ENCODE data around the gene SRC.

Gene SRC

GRCh38 chr20:37362231-37362792, 16.4 kb downstream of the SRC start:
- H3K4me3 ChIP-seq (ENCODE audit: low read depth, low read length), result no peak overlapping the region
- no peak for DNase-seq (ENCODE audit: low read depth, low spot score)
- in situ Hi-C loops (cut with HindIII; ENCODE audit: low sequenced_read_pairs), result no loop called here
- TF ChIP-seq, protein P1, sequence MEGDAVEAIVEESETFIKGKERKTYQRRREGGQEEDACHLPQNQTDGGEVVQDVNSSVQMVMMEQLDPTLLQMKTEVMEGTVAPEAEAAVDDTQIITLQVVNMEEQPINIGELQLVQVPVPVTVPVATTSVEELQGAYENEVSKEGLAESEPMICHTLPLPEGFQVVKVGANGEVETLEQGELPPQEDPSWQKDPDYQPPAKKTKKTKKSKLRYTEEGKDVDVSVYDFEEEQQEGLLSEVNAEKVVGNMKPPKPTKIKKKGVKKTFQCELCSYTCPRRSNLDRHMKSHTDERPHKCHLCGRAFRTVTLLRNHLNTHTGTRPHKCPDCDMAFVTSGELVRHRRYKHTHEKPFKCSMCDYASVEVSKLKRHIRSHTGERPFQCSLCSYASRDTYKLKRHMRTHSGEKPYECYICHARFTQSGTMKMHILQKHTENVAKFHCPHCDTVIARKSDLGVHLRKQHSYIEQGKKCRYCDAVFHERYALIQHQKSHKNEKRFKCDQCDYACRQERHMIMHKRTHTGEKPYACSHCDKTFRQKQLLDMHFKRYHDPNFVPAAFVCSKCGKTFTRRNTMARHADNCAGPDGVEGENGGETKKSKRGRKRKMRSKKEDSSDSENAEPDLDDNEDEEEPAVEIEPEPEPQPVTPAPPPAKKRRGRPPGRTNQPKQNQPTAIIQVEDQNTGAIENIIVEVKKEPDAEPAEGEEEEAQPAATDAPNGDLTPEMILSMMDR (IDR thresholded peaks at IDR 0.05; ENCODE audit: low read depth, low read length), result no peak

GRCh38 chr20:37362821-37363220, 16.9 kb downstream of the SRC start:
- no peak for DNase-seq (ENCODE audit: low read depth, low spot score)
- TF ChIP-seq, protein P1 (IDR thresholded peaks at IDR 0.05; ENCODE audit: low read depth, low read length), result no peak
- in situ Hi-C loops (cut with HindIII; ENCODE audit: low sequenced_read_pairs), result no loop called here

DNA sequence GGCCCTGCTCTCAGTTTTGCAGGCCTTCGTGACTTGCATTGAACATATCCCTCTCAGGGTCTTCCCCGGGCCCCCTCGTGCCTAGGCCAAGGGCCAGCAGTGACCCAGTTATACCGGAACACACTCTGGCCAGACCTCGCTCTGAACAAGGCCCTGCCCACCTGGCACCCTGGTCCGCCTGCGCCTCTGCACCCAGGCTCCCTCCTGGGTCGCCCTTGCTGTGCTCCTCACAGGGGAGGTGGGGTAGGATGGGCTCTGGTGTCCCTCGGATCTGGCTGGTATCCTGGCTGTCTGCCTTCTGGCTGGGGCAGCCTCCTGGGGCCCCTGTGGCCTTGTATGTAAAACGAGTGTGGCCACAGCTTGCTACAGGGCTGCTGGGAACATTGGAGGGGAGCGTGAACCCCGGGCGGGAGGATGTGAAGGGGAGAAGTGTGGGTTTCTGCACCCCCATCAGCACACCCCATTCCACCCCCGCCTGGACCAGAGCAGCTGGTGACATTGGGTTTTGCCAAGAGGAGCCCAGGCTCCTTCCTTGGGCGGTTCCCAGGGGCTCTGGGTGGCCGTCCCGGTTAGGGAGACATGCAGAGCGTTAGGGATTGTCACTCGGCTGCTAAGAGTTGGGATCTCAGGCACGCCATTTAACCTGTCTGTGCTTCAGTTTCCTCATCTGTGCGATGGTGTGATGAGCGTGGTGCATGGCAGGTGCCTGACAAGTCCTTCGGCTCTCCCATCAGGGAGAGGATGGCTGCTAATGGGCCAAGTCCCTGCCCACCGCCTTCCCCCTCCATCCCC, 17.5 kb downstream of the SRC start:
- TF ChIP-seq, protein P1 (IDR thresholded peaks at IDR 0.05; ENCODE audit: low read depth, low read length), result no peak
- H3K4me3 ChIP-seq (ENCODE audit: low read depth, low read length), result no peak overlapping the region
- no peak for DNase-seq (ENCODE audit: low read depth, low spot score)
- in situ Hi-C loops (cut with HindIII; ENCODE audit: low sequenced_read_pairs), result no loop called here

More at GRCh38 chr20:37362821-37363220, 16.9 kb downstream of the SRC start:
- no peak overlapping the region for H3K4me3 ChIP-seq (ENCODE audit: low read depth, low read length)

DNA sequence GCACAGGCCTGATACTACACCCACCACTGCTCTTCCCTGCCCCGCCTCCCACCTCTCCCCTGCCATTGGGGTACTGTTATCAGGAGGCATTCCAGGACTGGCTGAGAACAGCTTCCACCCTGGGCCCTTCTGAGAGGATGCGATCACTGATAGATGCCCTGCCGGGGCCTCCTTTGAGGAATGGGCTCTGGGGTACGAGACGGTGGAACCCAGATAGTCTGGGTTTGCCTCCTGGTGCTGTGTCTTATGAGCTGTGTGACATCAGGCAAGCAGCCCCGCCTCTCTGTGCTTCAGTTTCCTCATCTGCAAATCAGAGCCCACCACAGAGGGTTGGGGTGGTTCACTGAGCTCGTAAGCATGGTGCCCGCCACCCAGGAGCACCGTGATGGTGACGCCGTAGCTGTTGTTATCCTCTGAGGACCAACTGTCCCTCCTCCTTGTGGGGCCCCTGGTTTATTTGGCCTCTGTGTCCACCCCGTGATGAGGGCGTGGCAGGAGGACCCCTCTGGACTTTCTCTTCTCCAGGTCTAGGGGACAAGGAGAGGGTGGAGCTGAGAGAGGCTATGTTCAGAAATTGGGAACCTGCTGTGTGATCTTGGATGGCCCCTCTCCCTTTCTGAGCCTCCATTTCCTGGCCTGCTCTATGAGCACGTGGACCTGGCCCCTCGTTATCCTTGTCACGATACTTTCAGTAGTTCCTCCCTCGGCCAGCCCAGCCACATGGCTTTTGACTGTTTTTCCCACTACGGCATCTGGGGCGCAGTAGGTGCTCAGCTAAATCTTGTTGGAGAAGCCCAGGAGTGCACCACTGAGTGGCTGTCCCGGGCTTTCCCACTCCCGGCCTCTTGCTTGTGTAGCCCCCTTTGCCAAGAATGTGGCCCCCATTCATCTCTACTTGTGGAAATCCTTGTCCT, 18.3 kb downstream of the SRC start:
- DNase-seq (ENCODE audit: low read depth, low spot score), result no peak
- H3K4me3 ChIP-seq (ENCODE audit: low read depth, low read length), result no peak overlapping the region
- TF ChIP-seq, protein P1 (IDR thresholded peaks at IDR 0.05; ENCODE audit: low read depth, low read length), result no peak
- in situ Hi-C loops (cut with HindIII; ENCODE audit: low sequenced_read_pairs), result no loop called here

DNA sequence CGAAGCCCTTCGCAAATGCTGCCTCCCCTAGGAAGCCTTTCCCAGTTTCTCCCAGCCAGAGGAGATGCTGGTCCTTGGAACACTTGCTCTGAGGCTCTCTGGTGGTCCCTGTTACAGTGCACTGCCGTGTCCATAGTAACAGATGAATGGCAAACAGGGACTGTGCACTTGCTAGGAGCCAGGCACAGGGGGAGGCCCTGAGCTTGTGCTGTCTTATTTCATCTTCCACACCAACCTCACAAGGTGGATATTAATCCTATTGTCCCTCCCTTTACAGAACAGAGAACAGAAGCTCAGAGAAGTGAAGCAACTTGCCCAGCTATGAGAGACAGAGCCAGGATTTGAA, 19.0 kb downstream of the SRC start:
- DNase-seq (ENCODE audit: low read depth, low spot score), result no peak
- in situ Hi-C loops (cut with HindIII; ENCODE audit: low sequenced_read_pairs), result no loop called here
- TF ChIP-seq, protein P1 (IDR thresholded peaks at IDR 0.05; ENCODE audit: low read depth, low read length), result no peak
- no peak overlapping the region for H3K4me3 ChIP-seq (ENCODE audit: low read depth, low read length)

DNA sequence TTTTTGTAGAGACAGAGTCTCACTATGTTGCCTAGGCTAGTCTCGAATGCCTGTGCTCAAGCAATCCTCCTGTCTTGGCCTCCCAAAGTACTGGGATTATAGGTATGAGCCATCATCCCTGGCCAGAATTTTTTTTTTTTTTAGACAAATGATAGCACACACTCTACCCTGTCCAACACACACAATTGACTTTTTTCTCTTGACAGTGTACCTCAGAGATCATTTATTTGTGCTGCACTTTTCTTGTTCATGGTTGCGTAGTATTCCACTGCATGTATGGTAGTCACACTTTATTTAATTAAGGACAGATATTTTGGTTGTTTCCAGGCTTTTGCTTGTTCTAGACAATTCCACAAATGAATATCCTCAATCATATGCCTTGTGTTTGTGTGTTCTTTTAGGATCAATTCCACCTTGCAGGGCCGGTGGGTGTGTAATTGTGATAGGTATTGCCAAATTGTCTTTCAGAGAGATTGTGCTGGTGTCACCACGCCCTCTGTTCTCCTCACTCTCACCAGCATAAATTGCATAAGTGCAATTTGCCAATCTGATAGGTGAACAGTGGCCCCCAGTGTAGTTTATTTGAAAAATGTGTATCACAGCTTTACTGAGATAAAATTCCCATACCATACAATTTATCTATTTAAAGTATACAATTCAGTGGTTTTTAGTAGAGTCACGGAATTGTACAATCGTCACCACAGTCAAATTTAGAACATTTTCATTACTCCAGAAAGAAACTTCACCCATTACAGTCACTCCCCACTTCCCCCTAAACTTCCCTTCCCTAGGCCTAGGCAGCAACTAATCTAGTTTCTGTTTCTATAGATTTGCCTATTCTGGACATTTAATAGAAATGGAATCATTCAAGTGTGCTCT, 20.1 kb downstream of the SRC start:
- no peak for DNase-seq (ENCODE audit: low read depth, low spot score)
- in situ Hi-C loops (cut with HindIII; ENCODE audit: low sequenced_read_pairs), result no loop called here
- TF ChIP-seq, protein P1 (IDR thresholded peaks at IDR 0.05; ENCODE audit: low read depth, low read length), result no peak
- H3K4me3 ChIP-seq (ENCODE audit: low read depth, low read length), result no peak overlapping the region
